ENCODE data around the gene YWHAQ. TPM values are rescaled to one million over a fixed set of nuclear protein-coding genes. Genes with fewer than 3 reads are reported as not detected.
"Not testable (repeated sequence)": the region's sequence is repeated elsewhere in the genome, so short reads cannot be mapped to it uniquely, and the experiment has no call there.

The YWHAQ gene
- total RNA-seq, 2 donors from 2014 or later = 139 to 204 TPM

DNA sequence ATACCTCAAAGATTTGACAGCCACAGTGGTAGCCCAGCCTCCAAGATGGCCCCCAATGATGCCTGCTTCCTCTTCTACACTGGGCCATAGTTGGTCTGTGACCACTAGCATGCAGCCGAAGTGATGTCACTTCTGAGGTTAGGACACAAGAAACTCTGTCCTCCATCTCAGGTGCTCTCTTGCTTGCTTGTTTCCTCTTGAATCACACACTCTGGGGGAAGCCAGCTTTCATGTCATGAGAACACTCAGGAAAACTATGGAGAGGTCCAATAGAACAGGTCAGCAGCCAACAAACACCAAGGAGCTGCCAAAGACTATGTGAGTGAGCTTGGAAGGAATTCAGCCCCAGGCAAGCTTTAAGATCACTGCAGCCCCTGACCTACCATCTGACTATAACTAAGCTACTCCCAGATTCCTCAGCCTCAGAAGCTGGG lies 71.8 kb downstream of the YWHAQ start:
- Histone ChIP-seq H3K27ac (peak overlapping the region in 1 of 2 donors; percentile 49), H3K27me3 (no peaks in the 10 kb centered on the region), H3K4me1 (peaks cover 0 to 18% of the 10 kb centered on the region in 2 donors), H3K36me3 (no peaks in the 10 kb centered on the region), H3K4me3 (no peak overlapping the region), H3K9me3 (no peaks in the 10 kb centered on the region)
- no peak for DNase-seq (ENCODE audit: low spot score)
- TF ChIP-seq, protein P1, sequence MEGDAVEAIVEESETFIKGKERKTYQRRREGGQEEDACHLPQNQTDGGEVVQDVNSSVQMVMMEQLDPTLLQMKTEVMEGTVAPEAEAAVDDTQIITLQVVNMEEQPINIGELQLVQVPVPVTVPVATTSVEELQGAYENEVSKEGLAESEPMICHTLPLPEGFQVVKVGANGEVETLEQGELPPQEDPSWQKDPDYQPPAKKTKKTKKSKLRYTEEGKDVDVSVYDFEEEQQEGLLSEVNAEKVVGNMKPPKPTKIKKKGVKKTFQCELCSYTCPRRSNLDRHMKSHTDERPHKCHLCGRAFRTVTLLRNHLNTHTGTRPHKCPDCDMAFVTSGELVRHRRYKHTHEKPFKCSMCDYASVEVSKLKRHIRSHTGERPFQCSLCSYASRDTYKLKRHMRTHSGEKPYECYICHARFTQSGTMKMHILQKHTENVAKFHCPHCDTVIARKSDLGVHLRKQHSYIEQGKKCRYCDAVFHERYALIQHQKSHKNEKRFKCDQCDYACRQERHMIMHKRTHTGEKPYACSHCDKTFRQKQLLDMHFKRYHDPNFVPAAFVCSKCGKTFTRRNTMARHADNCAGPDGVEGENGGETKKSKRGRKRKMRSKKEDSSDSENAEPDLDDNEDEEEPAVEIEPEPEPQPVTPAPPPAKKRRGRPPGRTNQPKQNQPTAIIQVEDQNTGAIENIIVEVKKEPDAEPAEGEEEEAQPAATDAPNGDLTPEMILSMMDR (IDR thresholded peaks at IDR 0.05) = no peak

DNA sequence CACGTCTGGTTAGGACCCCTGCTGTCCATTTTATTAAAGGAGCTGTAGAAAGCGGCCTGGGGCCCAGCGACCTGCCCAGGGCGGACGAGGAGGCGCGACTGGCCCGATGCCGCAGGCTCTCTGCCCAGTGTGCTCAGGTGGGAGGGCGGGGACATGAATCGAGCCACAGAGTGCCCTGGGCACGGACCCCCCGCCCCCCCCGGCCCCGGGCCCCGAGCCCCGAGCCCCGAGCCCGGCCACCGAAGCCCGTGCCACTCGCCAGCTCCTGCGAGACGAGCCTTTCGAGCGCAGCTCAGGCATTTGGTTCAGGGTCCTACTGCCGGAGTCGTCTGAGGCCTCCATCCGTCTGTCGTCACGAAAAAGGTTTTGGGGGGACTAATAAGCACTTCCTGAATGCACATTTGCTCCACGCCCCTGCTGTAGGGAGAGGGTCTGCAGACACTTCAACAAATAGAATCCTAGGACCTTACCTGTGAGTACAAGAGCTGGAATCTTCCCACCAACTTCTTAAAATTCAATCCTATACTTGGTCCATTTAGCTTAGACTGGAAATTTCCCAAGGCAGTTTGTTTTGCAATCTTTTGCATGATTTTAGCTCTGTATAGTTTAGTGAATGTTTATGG lies 74.6 kb downstream of the YWHAQ start:
- peaks cover 3 to 44% of the 10 kb centered on the region in 2 donors for H3K4me1 ChIP-seq
- no peaks in the 10 kb centered on the region for H3K36me3 ChIP-seq
- peak overlapping the region; percentile 99 for H3K27ac ChIP-seq
- TF ChIP-seq, protein P1 (IDR thresholded peaks at IDR 0.05) = no peak
- H3K9me3 ChIP-seq = no peaks in the 10 kb centered on the region
- H3K4me3 ChIP-seq = peak overlapping the region; percentile 87 to 88
- no peaks in the 10 kb centered on the region for H3K27me3 ChIP-seq
- no peak for DNase-seq (ENCODE audit: low spot score)

DNA sequence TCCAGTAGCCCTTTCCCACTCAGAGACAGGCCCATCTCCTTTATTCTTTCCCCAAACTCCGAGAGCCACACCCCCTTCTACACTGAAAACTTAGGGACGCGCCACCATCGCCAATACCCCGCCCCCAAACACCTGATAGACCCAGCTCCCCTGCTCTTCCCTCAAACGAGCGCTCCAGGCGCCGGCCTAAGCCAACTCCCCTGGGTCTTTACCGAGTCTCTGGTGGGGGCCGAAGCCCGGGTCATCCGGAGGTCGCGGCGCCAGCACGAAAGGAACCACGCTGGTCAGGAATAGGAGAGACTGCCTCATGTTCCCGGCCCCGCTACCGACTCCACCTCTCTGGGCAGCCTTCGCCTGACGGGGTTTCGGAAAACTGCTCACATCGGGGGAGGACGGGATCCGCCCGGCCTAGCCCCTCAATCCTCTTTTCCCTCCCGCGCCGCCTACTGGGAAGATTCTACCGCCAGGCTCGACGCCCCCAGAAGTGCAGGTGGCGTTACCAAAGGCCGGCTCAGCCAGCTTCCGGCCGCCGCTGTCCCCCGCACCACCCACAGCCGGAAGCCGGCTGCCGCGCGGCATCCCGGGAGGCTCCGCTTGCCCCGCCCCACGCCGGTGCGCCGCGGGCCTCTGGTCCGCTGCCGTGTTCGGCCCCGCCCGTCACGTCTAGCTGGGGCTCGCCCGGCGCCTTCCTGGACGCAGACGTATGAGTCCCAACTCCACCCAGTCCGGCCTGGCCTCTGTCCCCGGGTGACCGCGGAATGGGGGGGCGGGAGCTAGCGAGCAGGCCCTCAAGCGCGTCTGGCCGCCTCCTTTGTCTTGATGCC lies 75.3 kb downstream of the YWHAQ start, which contains the start of gene ADAM17:
TSS of gene ADAM17 (minus strand) at position 534 of the 824 bp plus-strand sequence. CDS start at position 309, 225 bp downstream.
- Histone ChIP-seq H3K27ac (peak within 1 kb of the TSS; percentile 99), H3K27me3 (no peaks in the 10 kb centered on the region), H3K36me3 (no peaks in the 10 kb centered on the region), H3K4me3 (peak within 1 kb of the TSS; percentile 87 to 88), H3K4me1 (peaks cover 3 to 50% of the 10 kb centered on the region in 2 donors), H3K9me3 (no peaks in the 10 kb centered on the region)
- TF ChIP-seq, protein P1 (IDR thresholded peaks at IDR 0.05) = peak; percentile 54 to 57
- peak; percentile 98 for DNase-seq (ENCODE audit: low spot score)

DNA sequence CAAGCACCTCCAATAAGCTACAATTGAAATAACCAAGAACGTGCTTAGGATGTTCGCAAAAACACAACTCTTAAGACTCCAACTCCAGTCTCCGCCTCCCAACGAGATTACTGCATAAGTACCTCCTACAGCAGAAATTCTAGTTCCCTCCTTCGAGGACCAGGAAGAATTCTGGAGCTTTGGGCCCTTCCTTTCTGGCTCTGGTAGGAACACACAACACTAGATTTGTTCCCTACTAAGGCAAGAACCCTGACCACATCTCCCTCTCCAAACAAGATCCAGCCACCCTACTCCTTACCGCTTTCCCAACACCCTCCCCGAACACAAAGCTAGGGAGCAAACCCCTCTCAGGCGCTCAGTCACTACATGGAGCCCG lies 75.9 kb downstream of the YWHAQ start:
- TF ChIP-seq, protein P1 (IDR thresholded peaks at IDR 0.05) = no peak
- H3K4me1 ChIP-seq = peaks cover 3 to 56% of the 10 kb centered on the region in 2 donors
- DNase-seq (ENCODE audit: low spot score) = peak; percentile 73
- peak overlapping the region; percentile 87 to 88 for H3K4me3 ChIP-seq
- H3K9me3 ChIP-seq = no peaks in the 10 kb centered on the region
- no peaks in the 10 kb centered on the region for H3K27me3 ChIP-seq
- peak overlapping the region; percentile 99 for H3K27ac ChIP-seq
- H3K36me3 ChIP-seq = no peaks in the 10 kb centered on the region

DNA sequence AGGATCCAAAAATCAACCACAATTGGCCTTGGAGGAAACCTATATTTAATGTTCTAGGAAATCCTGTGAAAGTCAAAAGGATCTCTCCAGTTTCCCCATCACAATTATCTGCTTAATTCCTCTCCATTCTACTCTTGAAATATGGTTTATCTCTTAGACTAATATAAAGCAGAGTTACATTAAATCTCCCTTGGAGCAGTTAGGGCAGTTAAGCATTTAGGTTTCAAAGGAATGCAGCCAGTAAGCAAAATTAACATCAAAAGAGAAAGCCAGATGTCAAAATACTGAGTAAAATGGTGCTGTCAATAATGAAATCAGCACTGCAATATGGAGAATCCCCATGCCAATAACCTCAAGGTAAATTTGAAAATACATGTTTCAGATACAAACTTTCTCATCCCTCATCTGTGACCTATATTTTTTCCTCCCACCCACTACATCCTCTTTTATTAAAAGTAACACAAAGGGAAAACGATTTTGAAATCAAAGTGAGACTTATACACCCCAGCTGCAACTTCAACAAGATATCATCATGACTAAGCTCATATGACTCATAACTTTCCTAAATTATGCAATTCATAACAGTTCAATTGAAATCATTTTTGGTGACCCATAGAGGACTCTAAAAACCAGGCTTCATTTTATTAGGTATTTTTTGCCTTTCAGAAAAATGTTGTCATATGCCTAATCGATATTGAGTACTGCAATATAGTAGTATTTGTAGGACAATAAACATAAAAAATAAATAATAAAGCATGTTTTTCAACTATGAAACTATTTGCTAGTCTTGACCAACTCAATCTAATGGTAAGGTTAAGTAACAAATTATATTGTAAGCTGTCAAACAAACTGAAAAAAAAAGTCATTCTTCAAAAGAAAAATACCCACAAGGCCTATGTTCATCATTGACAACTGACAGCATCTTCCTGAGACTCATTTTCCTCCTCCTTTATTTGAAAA lies 78.3 kb downstream of the YWHAQ start:
- Histone ChIP-seq H3K4me1 (peaks cover 3 to 77% of the 10 kb centered on the region in 2 donors), H3K4me3 (no peak overlapping the region), H3K27ac (peak overlapping the region; percentile 61 to 79), H3K27me3 (no peaks in the 10 kb centered on the region), H3K9me3 (no peaks in the 10 kb centered on the region), H3K36me3 (no peaks in the 10 kb centered on the region)
- no peak for DNase-seq (ENCODE audit: low spot score)
- TF ChIP-seq, protein P1 (IDR thresholded peaks at IDR 0.05) = no peak

DNA sequence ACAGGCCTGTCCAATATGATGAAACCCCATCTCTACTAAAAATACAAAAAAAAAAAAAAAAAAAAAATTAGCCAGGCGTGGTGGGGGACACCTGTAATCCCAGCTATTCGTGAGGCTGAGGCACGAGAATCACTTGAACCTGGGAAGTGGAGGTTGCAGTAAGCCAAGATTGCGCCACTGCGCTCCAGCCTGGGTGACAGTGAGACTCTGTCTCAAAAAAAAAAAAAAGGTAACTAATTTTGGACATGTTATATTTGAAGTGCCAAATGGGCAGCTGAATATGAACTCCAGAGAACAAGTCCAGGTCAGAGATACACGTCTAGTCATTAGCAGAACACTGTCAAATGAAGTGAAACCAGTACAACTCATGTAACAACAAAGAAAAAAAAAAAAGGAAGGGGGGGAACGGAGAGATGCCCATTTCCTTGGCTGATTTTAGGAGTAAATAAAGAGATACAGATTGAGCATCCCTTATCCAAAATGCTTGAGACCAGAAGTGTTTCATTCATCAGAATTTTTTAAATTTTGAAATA lies 79.9 kb downstream of the YWHAQ start:
- not testable (repeated sequence) for H3K27me3 ChIP-seq; H3K36me3 ChIP-seq; H3K9me3 ChIP-seq; DNase-seq (ENCODE audit: low spot score); H3K4me3 ChIP-seq
- Histone ChIP-seq H3K27ac (peak overlapping the region; percentile 21 to 61), H3K4me1 (peaks cover 3 to 85% of the 10 kb centered on the region in 2 donors)

All from right atrium auricular region (tissue), 2 donors.